ENCODE data around the gene PTPRN2. TPM values are rescaled to one million over a fixed set of nuclear protein-coding genes. Genes with fewer than 3 reads are reported as not detected.

Gene PTPRN2
- total and polyA plus RNA-seq, 4 experiments from 2014 or later, result 1.7 to 2.6 (median 1.9) TPM

GRCh38 chr7:157529768-157530560, 1057.7 kb downstream of the PTPRN2 start:
- no peak for DNase-seq
- Histone ChIP-seq H3K4me3 (ENCODE audit: low read length in 2 of 2) (no peak overlapping the region), H3K9me3 (ENCODE audit: control insufficient read depth in 1 of 2, low read length in 2 of 2) (peaks cover 0 to 3% of the 10 kb centered on the region in 2 donors), H3K27me3 (ENCODE audit: insufficient read depth, low read length) (no peaks in the 10 kb centered on the region), H3K36me3 (ENCODE audit: insufficient read depth, low read length) (no peaks in the 10 kb centered on the region), H3K4me1 (ENCODE audit: insufficient read depth, low read length) (no peaks in the 10 kb centered on the region), H3K27ac (ENCODE audit: low read depth, low read length) (no peak overlapping the region)
- Mint-ChIP-seq H3K27me3 (peaks cover 0 to 2% of the 10 kb centered on the region in 2 donors), H3K4me3 (no peak overlapping the region), H3K9me3 (peaks cover 2 to 24% (median 18%) of the 10 kb centered on the region in 8 donors), H3K27ac (no peak overlapping the region), H3K36me3 (peaks cover 0 to 8% of the 10 kb centered on the region in 2 donors), H3K4me1 (peaks cover 0 to 9% (median 2%) of the 10 kb centered on the region in 4 donors)
- intact Hi-C loops (cut with micrococcal nuclease), result no loop called here
- ChIA-PET CTCF (ENCODE audit: partially characterized antibody) (interaction anchor here (0.9 kb wide), 1 partner anchor 20 kb away, joined by 3 read pairs; no protein-coding TSS in a partner anchor), POLR2A (ENCODE audit: partially characterized antibody) (interaction anchor here (0.6 kb wide), 1 partner anchor 74 kb away, joined by 3 read pairs; no protein-coding TSS in a partner anchor)

GRCh38 chr7:157528785-157529341, 1058.8 kb downstream of the PTPRN2 start:
- no peak for DNase-seq
- H3K27me3 ChIP-seq (ENCODE audit: insufficient read depth, low read length), result no peaks in the 10 kb centered on the region
- peaks cover 0 to 4% of the 10 kb centered on the region in 2 donors for H3K27me3 Mint-ChIP-seq

GRCh38 chr7:157527686-157528085, 1059.9 kb downstream of the PTPRN2 start:
- no peak for DNase-seq
- Mint-ChIP-seq H3K4me1 (peaks cover 0 to 9% (median 2%) of the 10 kb centered on the region in 4 donors), H3K9me3 (peaks cover 0 to 14% (median 10%) of the 10 kb centered on the region in 8 donors), H3K4me3 (no peak overlapping the region), H3K36me3 (peaks cover 0 to 8% of the 10 kb centered on the region in 2 donors), H3K27me3 (peaks cover 0 to 4% of the 10 kb centered on the region in 2 donors), H3K27ac (no peak overlapping the region)
- CTCF ChIA-PET (ENCODE audit: partially characterized antibody), result no interaction called here
- POLR2A ChIA-PET (ENCODE audit: partially characterized antibody), result no interaction called here
- no peaks in the 10 kb centered on the region for H3K36me3 ChIP-seq (ENCODE audit: insufficient read depth, low read length)
- no peaks in the 10 kb centered on the region for H3K4me1 ChIP-seq (ENCODE audit: insufficient read depth, low read length)
- H3K4me3 ChIP-seq (ENCODE audit: low read length in 2 of 2), result no peak overlapping the region
- no peaks in the 10 kb centered on the region for H3K27me3 ChIP-seq (ENCODE audit: insufficient read depth, low read length)
- peaks cover 0 to 3% of the 10 kb centered on the region in 2 donors for H3K9me3 ChIP-seq (ENCODE audit: control insufficient read depth in 1 of 2, low read length in 2 of 2)
- intact Hi-C loops (cut with micrococcal nuclease), result no loop called here
- no peak overlapping the region for H3K27ac ChIP-seq (ENCODE audit: low read depth, low read length)

More at GRCh38 chr7:157528785-157529341, 1058.8 kb downstream of the PTPRN2 start:
- H3K9me3 Mint-ChIP-seq, result peaks cover 2 to 24% (median 18%) of the 10 kb centered on the region in 8 donors
- intact Hi-C loops (cut with micrococcal nuclease), result no loop called here
- no peaks in the 10 kb centered on the region for H3K36me3 ChIP-seq (ENCODE audit: insufficient read depth, low read length)
- no peaks in the 10 kb centered on the region for H3K4me1 ChIP-seq (ENCODE audit: insufficient read depth, low read length)
- ChIA-PET POLR2A (ENCODE audit: partially characterized antibody) (no interaction called here), CTCF (ENCODE audit: partially characterized antibody) (no interaction called here)
- no peak overlapping the region for H3K4me3 ChIP-seq (ENCODE audit: low read length in 2 of 2)
- peaks cover 0 to 9% (median 2%) of the 10 kb centered on the region in 4 donors for H3K4me1 Mint-ChIP-seq
- no peak overlapping the region for H3K27ac ChIP-seq (ENCODE audit: low read depth, low read length)
- H3K9me3 ChIP-seq (ENCODE audit: control insufficient read depth in 1 of 2, low read length in 2 of 2), result peaks cover 0 to 3% of the 10 kb centered on the region in 2 donors
- no peak overlapping the region for H3K27ac Mint-ChIP-seq
- no peak overlapping the region for H3K4me3 Mint-ChIP-seq
- H3K36me3 Mint-ChIP-seq, result peaks cover 0 to 8% of the 10 kb centered on the region in 2 donors

GRCh38 chr7:157526913-157527634, 1060.5 kb downstream of the PTPRN2 start:
- Mint-ChIP-seq H3K27me3 (peaks cover 0 to 4% of the 10 kb centered on the region in 2 donors), H3K4me1 (peaks cover 0 to 9% (median 4%) of the 10 kb centered on the region in 4 donors), H3K36me3 (peaks cover 0 to 4% of the 10 kb centered on the region in 2 donors), H3K9me3 (peaks cover 0 to 8% (median 6%) of the 10 kb centered on the region in 8 donors), H3K27ac (no peak overlapping the region), H3K4me3 (no peak overlapping the region)
- DNase-seq, result no peak
- H3K27me3 ChIP-seq (ENCODE audit: insufficient read depth, low read length), result no peaks in the 10 kb centered on the region
- H3K4me1 ChIP-seq (ENCODE audit: insufficient read depth, low read length), result no peaks in the 10 kb centered on the region
- ChIA-PET CTCF (ENCODE audit: partially characterized antibody) (no interaction called here), POLR2A (ENCODE audit: partially characterized antibody) (no interaction called here)
- H3K9me3 ChIP-seq (ENCODE audit: control insufficient read depth in 1 of 2, low read length in 2 of 2), result peaks cover 0 to 3% of the 10 kb centered on the region in 2 donors
- no peaks in the 10 kb centered on the region for H3K36me3 ChIP-seq (ENCODE audit: insufficient read depth, low read length)
- no peak overlapping the region for H3K27ac ChIP-seq (ENCODE audit: low read depth, low read length)
- no peak overlapping the region for H3K4me3 ChIP-seq (ENCODE audit: low read length in 2 of 2)
- intact Hi-C loops (cut with micrococcal nuclease), result no loop called here

GRCh38 chr7:157526005-157526912, 1061.4 kb downstream of the PTPRN2 start:
- CTCF ChIA-PET (ENCODE audit: partially characterized antibody), result no interaction called here
- H3K4me3 Mint-ChIP-seq, result no peak overlapping the region

GRCh38 chr7:157525491-157525915, 1062.1 kb downstream of the PTPRN2 start:
- peaks cover 0 to 4% of the 10 kb centered on the region in 2 donors for H3K27me3 Mint-ChIP-seq
- H3K36me3 Mint-ChIP-seq, result no peaks in the 10 kb centered on the region
- peak overlapping the region in 3 of 7 donors; percentile 42 to 77 (median 75) for H3K27ac Mint-ChIP-seq
- H3K36me3 ChIP-seq (ENCODE audit: insufficient read depth, low read length), result no peaks in the 10 kb centered on the region
- peaks cover 0 to 9% (median 4%) of the 10 kb centered on the region in 4 donors for H3K4me1 Mint-ChIP-seq
- intact Hi-C loops (cut with micrococcal nuclease), result no loop called here
- POLR2A ChIA-PET (ENCODE audit: partially characterized antibody), result no interaction called here
- no peaks in the 10 kb centered on the region for H3K9me3 Mint-ChIP-seq
- H3K4me1 ChIP-seq (ENCODE audit: insufficient read depth, low read length), result no peaks in the 10 kb centered on the region
- H3K4me3 ChIP-seq (ENCODE audit: low read length in 2 of 2), result no peak overlapping the region
- H3K27ac ChIP-seq (ENCODE audit: low read depth, low read length), result no peak overlapping the region
- no peaks in the 10 kb centered on the region for H3K27me3 ChIP-seq (ENCODE audit: insufficient read depth, low read length)
- no peak for DNase-seq
- CTCF ChIA-PET (ENCODE audit: partially characterized antibody), result no interaction called here
- no peaks in the 10 kb centered on the region for H3K9me3 ChIP-seq (ENCODE audit: control insufficient read depth in 1 of 2, low read length in 2 of 2)
- H3K4me3 Mint-ChIP-seq, result no peak overlapping the region

More at GRCh38 chr7:157526005-157526912, 1061.4 kb downstream of the PTPRN2 start:
- no peaks in the 10 kb centered on the region for H3K36me3 Mint-ChIP-seq
- peaks cover 0 to 4% of the 10 kb centered on the region in 2 donors for H3K27me3 Mint-ChIP-seq
- peaks cover 0 to 9% (median 4%) of the 10 kb centered on the region in 4 donors for H3K4me1 Mint-ChIP-seq
- H3K36me3 ChIP-seq (ENCODE audit: insufficient read depth, low read length), result no peaks in the 10 kb centered on the region
- no peak overlapping the region for H3K27ac ChIP-seq (ENCODE audit: low read depth, low read length)
- no peaks in the 10 kb centered on the region for H3K4me1 ChIP-seq (ENCODE audit: insufficient read depth, low read length)
- intact Hi-C loops (cut with micrococcal nuclease), result no loop called here
- no peaks in the 10 kb centered on the region for H3K9me3 ChIP-seq (ENCODE audit: control insufficient read depth in 1 of 2, low read length in 2 of 2)
- H3K9me3 Mint-ChIP-seq, result no peaks in the 10 kb centered on the region
- no peak overlapping the region for H3K4me3 ChIP-seq (ENCODE audit: low read length in 2 of 2)
- H3K27ac Mint-ChIP-seq, result peak overlapping the region in 2 of 7 donors; percentile 19 to 77
- no peaks in the 10 kb centered on the region for H3K27me3 ChIP-seq (ENCODE audit: insufficient read depth, low read length)
- POLR2A ChIA-PET (ENCODE audit: partially characterized antibody), result no interaction called here
- DNase-seq, result no peak

Data from CD4-positive, alpha-beta memory T cell (primary cell).